H9 (cell line): ENCODE results near the gene NKG7. TPM values are rescaled to one million over a fixed set of nuclear protein-coding genes. Genes with fewer than 3 reads are reported as not detected.

Source experiments
- DNase-seq: peaks from one replicate; pipeline ENCODE4 v3.0.0-alpha.2; 2017
- H2AFZ ChIP-seq: one replicate; pipeline ENCODE4 v1.6.1; 2013; ENCODE audit warnings: mild to moderate bottlenecking, low read length, control low read depth, moderate library complexity
- H2AK5ac ChIP-seq: 2 replicates; pipeline ENCODE4 v1.6.1; 2013; ENCODE audit warnings: low read length, control low read depth, mixed read lengths; ENCODE audit not compliant: insufficient read length
- H2BK120ac ChIP-seq: one replicate; pipeline ENCODE4 v1.6.1; 2013; ENCODE audit warnings: low read depth, mild to moderate bottlenecking, low read length, control low read depth, inconsistent platforms; ENCODE audit not compliant: poor library complexity, severe bottlenecking
- H2BK12ac ChIP-seq: 2 replicates; pipeline ENCODE4 v1.6.1; 2013; ENCODE audit warnings: low read length, control low read depth, mixed read lengths, low read depth; ENCODE audit not compliant: insufficient read length
- H2BK15ac ChIP-seq: 2 replicates; pipeline ENCODE4 v1.6.1; 2013; ENCODE audit warnings: low read depth, low read length, control low read depth
- H2BK20ac ChIP-seq: one replicate; pipeline ENCODE4 v1.6.1; 2013; ENCODE audit warnings: low read depth, mild to moderate bottlenecking, low read length, control low read depth, inconsistent platforms; ENCODE audit not compliant: poor library complexity, severe bottlenecking
- H2BK5ac ChIP-seq: 2 replicates; pipeline ENCODE4 v1.6.1; 2013; ENCODE audit warnings: low read length, control low read depth, mixed read lengths; ENCODE audit not compliant: insufficient read length
- H3K14ac ChIP-seq: 2 replicates; pipeline ENCODE4 v1.6.1; 2013; ENCODE audit warnings: low read length, control low read depth; ENCODE audit not compliant: insufficient read depth
- H3K18ac ChIP-seq: 2 replicates; pipeline ENCODE4 v1.6.1; 2013; ENCODE audit warnings: low read depth, mild to moderate bottlenecking, mixed read lengths, low read length, control low read depth; ENCODE audit not compliant: insufficient read length
- H3K23ac ChIP-seq: 2 replicates; pipeline ENCODE4 v1.6.1; 2013; ENCODE audit warnings: low read length, control low read depth, mixed read lengths, low read depth; ENCODE audit not compliant: insufficient read length
- H3K23me2 ChIP-seq: 2 replicates; pipeline ENCODE4 v1.6.1; 2013; ENCODE audit warnings: low read depth, mild to moderate bottlenecking, mixed read lengths, low read length, control low read depth; ENCODE audit not compliant: insufficient read length, poor library complexity, severe bottlenecking
- H3K27ac ChIP-seq: 2 replicates; pipeline ENCODE4 v1.5.1; 2013; ENCODE audit warnings: low read length, control low read depth, mixed read lengths, low read depth; ENCODE audit not compliant: insufficient read length
- H3K27me3 ChIP-seq: 2 replicates; pipeline ENCODE4 v1.6.1; 2013; ENCODE audit warnings: low read length, control low read depth, inconsistent platforms; ENCODE audit not compliant: insufficient read depth
- H3K4ac ChIP-seq: 2 replicates; pipeline ENCODE4 v1.6.1; 2013; ENCODE audit warnings: low read depth, mild to moderate bottlenecking, control low read depth, inconsistent platforms, low read length, moderate library complexity
- H3K4me1 ChIP-seq: 2 replicates; pipeline ENCODE4 v1.6.1; 2013; ENCODE audit warnings: low read length, control low read depth, inconsistent platforms; ENCODE audit not compliant: insufficient read depth
- H3K4me2 ChIP-seq: 2 replicates; pipeline ENCODE4 v1.6.1; 2013; ENCODE audit warnings: low read length, control low read depth, mixed read lengths; ENCODE audit not compliant: insufficient read length, insufficient read depth
- H3K56ac ChIP-seq: 2 replicates; pipeline ENCODE4 v1.6.1; 2013; ENCODE audit warnings: low read depth, mild to moderate bottlenecking, mixed read lengths, low read length, control low read depth; ENCODE audit not compliant: insufficient read length
- H3K79me1 ChIP-seq: 2 replicates; pipeline ENCODE4 v1.6.1; 2013; ENCODE audit warnings: low read depth, mild to moderate bottlenecking, moderate library complexity, low read length, control low read depth, inconsistent platforms; ENCODE audit not compliant: insufficient read depth, poor library complexity, severe bottlenecking
- H3K79me2 ChIP-seq: 2 replicates; pipeline ENCODE4 v1.6.1; 2013; ENCODE audit warnings: low read length, control low read depth, inconsistent platforms; ENCODE audit not compliant: insufficient read depth
- H3K9ac ChIP-seq: 2 replicates; pipeline ENCODE4 v1.6.1; 2013; ENCODE audit warnings: low read length, control low read depth, mixed read lengths; ENCODE audit not compliant: insufficient read length; ENCODE audit errors: extremely low read depth
- H3K9me3 ChIP-seq: one replicate; pipeline ENCODE4 v1.6.1; 2013; ENCODE audit warnings: low read depth, low read length, inconsistent platforms; ENCODE audit not compliant: control insufficient read depth
- H3T11ph ChIP-seq: one replicate; pipeline ENCODE4 v1.6.1; 2013; ENCODE audit warnings: mild to moderate bottlenecking, low read length, control low read depth, inconsistent platforms
- H4K20me1 ChIP-seq: one replicate; pipeline ENCODE4 v1.6.1; 2013; ENCODE audit not compliant: control insufficient read depth, insufficient read length, insufficient read depth
- H4K5ac ChIP-seq: 2 replicates; pipeline ENCODE4 v1.6.1; 2013; ENCODE audit warnings: low read depth, mild to moderate bottlenecking, mixed read lengths, low read length, control low read depth; ENCODE audit not compliant: insufficient read length
- H4K8ac ChIP-seq: replicated peaks from 2 replicates; pipeline ENCODE4 v1.6.1; 2013; ENCODE audit warnings: low read length, control low read depth, mixed read lengths, low read depth; ENCODE audit not compliant: insufficient read length
- H4K91ac ChIP-seq: 2 replicates; pipeline ENCODE4 v1.6.1; 2013; ENCODE audit warnings: low read depth, mild to moderate bottlenecking, moderate library complexity, mixed read lengths, low read length, control low read depth; ENCODE audit not compliant: insufficient read length
- H3K27ac Mint-ChIP-seq, 3 experiments: 2 replicates in 2 of 3; 3 replicates in 1 of 3; pipeline ENCODE4 v1.8.0; 2020 to 2021; ENCODE audit warnings: mixed read lengths in 3 of 3, mild to moderate bottlenecking in 1 of 3, moderate library complexity in 1 of 3
- H3K27me3 Mint-ChIP-seq: 2 replicates; pipeline ENCODE4 v1.8.0; 2021; ENCODE audit warnings: low read depth, mild to moderate bottlenecking, moderate library complexity, mixed read lengths
- H3K36me3 Mint-ChIP-seq, 3 experiments: 2 replicates in 2 of 3; 3 replicates in 1 of 3; pipeline ENCODE4 v1.8.0; 2020 to 2021; ENCODE audit warnings: low read depth in 3 of 3, mixed read lengths in 3 of 3; ENCODE audit not compliant: insufficient read depth in 1 of 3
- H3K4me1 Mint-ChIP-seq, 2 experiments: 2 replicates each; pipeline ENCODE4 v1.8.0; 2020; ENCODE audit warnings: mixed read lengths in 2 of 2
- H3K4me3 Mint-ChIP-seq, 2 experiments: 2 replicates in 1 of 2; 3 replicates in 1 of 2; pipeline ENCODE4 v1.8.0; 2020 to 2021; ENCODE audit warnings: mild to moderate bottlenecking in 2 of 2, mixed read lengths in 2 of 2, moderate library complexity in 1 of 2
- H3K9me3 Mint-ChIP-seq, 2 experiments: 2 replicates in 1 of 2; 3 replicates in 1 of 2; pipeline ENCODE4 v1.8.0; 2020; ENCODE audit warnings: mild to moderate bottlenecking in 2 of 2, mixed read lengths in 2 of 2, moderate library complexity in 1 of 2
- WGBS: extraction: QIAGEN DNeasy Blood & Tissue Kit; methylation state at CpG from one replicate; pipeline ENCODE4 v1.1.7; 2013; ENCODE audit warnings: missing lambda C conversion rate, low lambda C conversion rate, mixed read lengths; ENCODE audit not compliant: insufficient read length; ENCODE audit errors: extremely low coverage; 5-methylcytosine and 5-hydroxymethylcytosine counted together
- total RNA-seq: library from RNA; stranded (reverse); gene quantifications from 2 replicates; pipeline ENCODE4 v1.2.1, GENCODE V29; 2021
- TF ChIP-seq, protein P1 (sequence below): fragments of 200-600 bp; sonication (generic); conservative IDR thresholded peaks from 3 replicates; pipeline ENCODE4 v1.8.0; 2021; ENCODE audit warnings: antibody characterized with exemption, mild to moderate bottlenecking

The NKG7 gene
- total RNA-seq, 1 experiment from 2014 or later = not detected

DNA sequence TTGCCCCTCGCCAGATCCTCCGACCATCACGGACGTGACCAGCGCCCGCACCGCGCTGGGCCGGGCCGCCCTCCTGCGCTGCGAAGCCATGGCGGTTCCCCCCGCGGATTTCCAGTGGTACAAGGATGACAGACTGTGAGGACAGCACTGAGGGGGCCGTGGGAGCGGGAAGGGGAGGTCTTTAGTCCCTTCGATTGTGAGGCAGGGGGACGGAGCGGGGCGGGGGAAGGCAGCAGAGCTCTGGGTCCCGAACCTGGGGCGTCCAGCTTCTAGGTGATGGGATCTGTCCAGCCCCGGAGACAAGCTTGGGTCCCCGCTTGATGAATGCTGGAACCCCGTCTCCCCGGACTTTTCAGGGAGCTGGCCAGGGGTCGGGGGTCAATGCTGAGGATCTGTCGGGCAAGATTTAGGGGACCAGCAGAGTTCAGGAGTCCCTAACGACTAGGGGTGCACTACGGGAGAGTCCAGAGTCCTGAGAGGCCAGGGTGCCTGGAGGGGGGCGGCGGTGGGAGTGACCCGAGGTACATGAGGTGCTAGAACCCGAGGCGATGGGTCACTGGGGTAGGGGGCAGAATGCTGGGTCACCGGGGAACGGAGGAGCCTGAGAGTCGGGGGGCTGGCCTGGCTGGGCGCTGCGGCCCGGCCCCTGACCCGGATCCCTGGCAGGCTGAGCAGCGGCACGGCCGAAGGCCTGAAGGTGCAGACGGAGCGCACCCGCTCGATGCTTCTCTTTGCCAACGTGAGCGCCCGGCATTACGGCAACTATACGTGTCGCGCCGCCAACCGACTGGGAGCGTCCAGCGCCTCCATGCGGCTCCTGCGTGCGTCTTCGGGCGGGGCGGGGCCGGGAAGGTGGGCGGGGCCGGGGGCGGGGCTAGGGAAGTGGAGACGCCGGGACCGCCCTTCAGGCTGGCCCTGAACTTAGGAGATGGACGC, 45.1 kb downstream of the NKG7 start:
- H3K79me2 ChIP-seq = no peaks in the 10 kb centered on the region
- no peak overlapping the region for H4K91ac ChIP-seq
- H3T11ph ChIP-seq = no peak overlapping the region
- no CpG with 5 or more reads among the region's 75 CpGs for WGBS
- H4K8ac ChIP-seq = no peak overlapping the region
- no peak overlapping the region for H4K5ac ChIP-seq
- no peak overlapping the region for H2BK15ac ChIP-seq
- no peaks in the 10 kb centered on the region for H3K4me1 ChIP-seq
- H2BK5ac ChIP-seq = no peak overlapping the region
- TF ChIP-seq, protein P1, sequence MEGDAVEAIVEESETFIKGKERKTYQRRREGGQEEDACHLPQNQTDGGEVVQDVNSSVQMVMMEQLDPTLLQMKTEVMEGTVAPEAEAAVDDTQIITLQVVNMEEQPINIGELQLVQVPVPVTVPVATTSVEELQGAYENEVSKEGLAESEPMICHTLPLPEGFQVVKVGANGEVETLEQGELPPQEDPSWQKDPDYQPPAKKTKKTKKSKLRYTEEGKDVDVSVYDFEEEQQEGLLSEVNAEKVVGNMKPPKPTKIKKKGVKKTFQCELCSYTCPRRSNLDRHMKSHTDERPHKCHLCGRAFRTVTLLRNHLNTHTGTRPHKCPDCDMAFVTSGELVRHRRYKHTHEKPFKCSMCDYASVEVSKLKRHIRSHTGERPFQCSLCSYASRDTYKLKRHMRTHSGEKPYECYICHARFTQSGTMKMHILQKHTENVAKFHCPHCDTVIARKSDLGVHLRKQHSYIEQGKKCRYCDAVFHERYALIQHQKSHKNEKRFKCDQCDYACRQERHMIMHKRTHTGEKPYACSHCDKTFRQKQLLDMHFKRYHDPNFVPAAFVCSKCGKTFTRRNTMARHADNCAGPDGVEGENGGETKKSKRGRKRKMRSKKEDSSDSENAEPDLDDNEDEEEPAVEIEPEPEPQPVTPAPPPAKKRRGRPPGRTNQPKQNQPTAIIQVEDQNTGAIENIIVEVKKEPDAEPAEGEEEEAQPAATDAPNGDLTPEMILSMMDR = peak; percentile 52
- no peak overlapping the region for H2BK120ac ChIP-seq
- Mint-ChIP-seq H3K36me3 (peaks cover 30 to 46% (median 35%) of the 10 kb centered on the region in 3 experiments), H3K4me3 (peak overlapping the region; percentile 55 to 71; a peak in 4 of 5 replicates), H3K27ac (peak overlapping the region; percentile 41 to 95 (median 81); a peak in 2 of 7 replicates), H3K27me3 (peaks cover 5% of the 10 kb centered on the region), H3K4me1 (peaks cover 4 to 13% of the 10 kb centered on the region in 2 experiments), H3K9me3 (0 out of 5 replicates have a peak, but pooled peaks cover 0 to 4% of the 10 kb centered on the region in 2 experiments)
- peak overlapping the region; percentile 58 for H3K4me2 ChIP-seq
- no peak overlapping the region for H3K9ac ChIP-seq
- H3K4ac ChIP-seq = no peak overlapping the region
- H3K23me2 ChIP-seq = peaks cover 8% of the 10 kb centered on the region
- no peaks in the 10 kb centered on the region for H3K27me3 ChIP-seq
- H2BK20ac ChIP-seq = no peak overlapping the region
- peaks cover 5% of the 10 kb centered on the region for H3K9me3 ChIP-seq
- H3K27ac ChIP-seq = no peak overlapping the region
- no peak overlapping the region for H2AK5ac ChIP-seq
- H3K18ac ChIP-seq = peak overlapping the region; percentile 66
- H3K56ac ChIP-seq = no peak overlapping the region
- no peak overlapping the region for H2BK12ac ChIP-seq
- no peaks in the 10 kb centered on the region for H3K79me1 ChIP-seq
- DNase-seq = peak; percentile 89
- no peaks in the 10 kb centered on the region for H4K20me1 ChIP-seq
- 0 out of 2 replicates have a peak overlapping the region, but pooled peaks have one; percentile 79 for H3K14ac ChIP-seq
- H2AFZ ChIP-seq = no peak overlapping the region
- no peak overlapping the region for H3K23ac ChIP-seq
